DMS 273 treated with DMSO at 0.1 percent for 48 hours (cell line): ENCODE measurements around the gene ERVK3-1.
"Not testable (repeated sequence)": the region's sequence is repeated elsewhere in the genome, so short reads cannot be mapped to it uniquely, and the experiment has no call there.

Experiments
- DNase-seq: peaks from one replicate; lab custom pipeline; 2025; lab: John Stamatoyannopoulos, UW

Gene ERVK3-1

DNA sequence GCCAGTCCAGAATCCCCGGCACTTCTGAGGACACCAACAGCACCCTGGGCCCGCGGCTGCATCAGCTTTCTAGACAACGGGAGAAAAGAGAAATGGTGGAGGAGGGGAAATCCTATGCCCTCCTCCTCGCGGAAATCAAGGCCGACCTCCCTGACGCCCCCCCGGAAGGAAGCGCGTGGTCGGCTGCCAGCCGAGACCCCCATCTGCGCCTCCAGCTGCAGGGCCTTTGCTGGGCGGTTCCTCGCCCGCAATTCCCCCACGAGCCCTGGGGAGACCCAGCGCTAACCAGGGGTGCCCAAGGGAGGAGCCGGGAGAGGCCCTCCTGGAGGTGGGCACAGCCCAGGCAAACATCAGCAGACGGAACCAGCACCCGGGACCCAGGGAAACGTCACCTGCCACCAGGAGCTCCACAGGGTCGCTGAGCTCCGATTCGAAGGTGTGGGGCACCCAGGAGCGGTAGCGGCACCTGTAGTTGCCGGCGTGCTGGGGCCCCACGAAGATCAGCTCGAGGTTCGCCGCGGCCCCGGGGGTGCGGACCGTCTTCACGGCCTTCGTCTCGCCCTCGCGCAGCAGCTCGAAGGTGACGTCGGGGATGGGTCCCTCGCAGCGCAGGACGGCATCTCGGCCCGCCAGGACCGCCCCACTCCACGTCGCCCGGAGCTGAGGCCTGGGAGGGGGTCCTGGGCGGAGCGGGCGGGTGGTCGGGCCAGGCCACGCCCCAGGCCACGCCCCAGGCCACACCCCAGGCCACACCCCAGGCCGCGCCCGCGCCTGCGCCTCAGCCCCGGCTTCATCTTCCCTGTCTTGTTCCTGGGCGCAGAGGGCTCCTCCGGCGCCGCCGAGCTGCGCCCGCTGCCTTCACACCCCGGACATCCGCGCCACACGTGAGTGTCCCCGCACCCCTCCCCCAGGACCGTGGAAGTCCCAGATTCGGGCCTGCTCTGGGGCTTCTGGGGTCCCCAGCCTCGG is 42.1 kb downstream of the ERVK3-1 start:
- peak; percentile 6 for DNase-seq

DNA sequence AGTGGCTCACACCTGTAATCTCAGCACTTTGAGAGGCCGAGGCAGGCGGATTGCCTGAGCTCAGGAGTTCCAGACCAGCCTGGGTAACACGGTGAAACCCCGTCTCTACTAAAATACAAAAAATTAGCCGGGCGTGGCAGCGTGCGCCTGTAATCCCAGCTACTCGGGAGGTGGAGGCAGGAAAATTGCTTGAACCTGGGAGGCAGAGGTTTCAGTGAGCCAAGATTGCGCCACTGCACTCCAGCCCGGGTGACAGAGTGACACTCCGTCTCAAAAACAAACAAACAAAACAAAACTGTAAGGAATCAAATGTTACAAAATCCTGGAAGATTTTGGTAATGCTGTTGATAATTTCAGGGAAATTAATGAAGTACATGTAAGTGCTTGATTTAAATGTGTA is 42.9 kb downstream of the ERVK3-1 start:
- not testable (repeated sequence) for DNase-seq

GRCh38 chr19:58349590-58349989 is 44.4 kb downstream of the ERVK3-1 start:
- no peak for DNase-seq

DNA sequence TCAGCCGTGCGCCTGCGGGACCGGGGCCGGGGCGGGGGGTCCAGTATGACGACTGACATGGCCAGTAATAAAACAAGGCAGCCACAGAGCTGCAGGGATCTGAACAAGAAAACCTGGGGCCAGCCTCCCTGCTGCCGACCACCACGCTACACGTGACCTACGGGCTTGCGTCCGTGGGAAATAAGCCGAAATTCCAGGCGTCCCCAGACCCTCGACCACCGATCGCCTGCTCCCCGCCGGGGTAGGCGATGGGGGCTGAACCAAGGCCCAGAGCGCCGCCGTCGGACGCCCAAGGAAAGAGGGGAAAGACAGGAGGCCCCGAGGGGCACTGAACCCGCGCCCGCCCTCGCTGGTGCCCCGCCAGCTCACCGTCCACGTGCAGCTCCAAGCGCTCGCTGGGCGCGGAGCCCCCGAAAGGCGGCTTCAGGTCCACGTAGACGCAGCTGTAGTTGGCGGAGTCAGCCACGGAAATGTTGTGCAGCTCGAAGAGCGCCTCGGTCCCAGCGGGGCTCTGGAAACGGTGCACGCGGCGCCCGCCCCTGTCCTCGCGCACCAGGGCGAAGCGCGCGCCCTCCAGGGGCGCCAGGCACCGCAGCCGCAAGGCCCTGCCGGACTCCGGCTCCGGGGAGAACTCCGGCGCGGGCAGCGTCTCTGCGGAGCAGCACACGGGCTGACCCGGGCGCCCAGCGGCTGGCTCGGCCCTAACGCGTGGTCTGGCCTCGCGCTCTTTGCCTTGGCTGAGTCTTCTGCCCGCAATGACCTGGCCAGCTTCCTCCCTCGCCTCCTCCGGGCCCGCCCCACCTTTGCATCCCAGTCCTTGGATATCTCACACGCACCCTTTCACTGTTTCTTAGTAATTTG is 45.1 kb downstream of the ERVK3-1 start:
- no peak for DNase-seq

DNA sequence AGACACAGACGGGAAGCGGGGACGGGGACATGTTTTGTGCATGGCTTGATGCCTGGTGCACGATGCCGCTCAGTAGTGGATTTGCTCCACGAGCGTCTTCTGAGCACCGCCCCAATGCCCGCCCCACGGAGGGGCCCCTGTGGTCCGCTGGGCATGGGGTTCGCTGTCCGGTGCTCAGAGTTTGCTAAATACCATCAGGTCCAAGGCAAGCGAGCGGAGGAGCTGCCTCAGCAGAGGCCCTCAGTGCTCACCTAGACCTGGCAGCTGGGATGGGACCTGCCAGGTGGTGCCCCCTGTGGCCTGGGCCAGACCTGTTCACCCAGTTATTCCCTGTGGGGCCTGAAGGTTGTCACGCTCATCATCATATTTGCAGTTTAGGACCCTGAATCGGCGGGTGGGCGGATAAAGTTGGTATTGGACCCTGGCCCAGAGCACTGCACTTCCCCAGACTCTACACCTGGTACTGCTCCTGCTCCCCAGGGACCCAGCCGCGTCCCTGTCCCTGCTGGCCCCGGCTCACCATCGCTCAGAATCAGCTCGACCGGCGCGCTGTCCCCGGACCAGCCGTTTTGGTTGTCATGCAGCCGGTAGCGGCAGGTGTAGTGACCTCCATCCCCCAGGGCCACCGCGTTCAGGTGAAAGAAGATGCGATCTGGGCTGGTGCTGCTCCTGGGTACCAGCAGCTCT is 45.8 kb downstream of the ERVK3-1 start:
- no peak for DNase-seq

DNA sequence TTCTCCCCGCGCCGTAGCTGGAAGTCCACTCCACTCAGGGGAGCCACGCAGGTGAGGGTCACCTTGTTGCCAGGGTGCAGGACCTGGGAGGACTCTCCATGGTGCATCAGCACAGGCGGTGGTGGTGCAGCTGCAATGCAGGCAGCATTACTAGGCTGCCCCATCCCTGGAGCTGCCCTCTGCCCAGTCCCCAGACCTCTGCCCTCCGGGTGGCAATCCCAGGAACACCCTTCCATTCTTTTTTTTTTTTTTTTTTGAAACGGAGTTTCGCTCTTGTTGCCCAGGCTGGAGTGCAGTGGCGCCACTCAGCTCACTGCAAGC is 46.3 kb downstream of the ERVK3-1 start:
- no peak for DNase-seq

- DNase-seq = no peak
Measured at GRCh38 chr19:58351990-58352755, 47.0 kb downstream of the ERVK3-1 start.

DNA sequence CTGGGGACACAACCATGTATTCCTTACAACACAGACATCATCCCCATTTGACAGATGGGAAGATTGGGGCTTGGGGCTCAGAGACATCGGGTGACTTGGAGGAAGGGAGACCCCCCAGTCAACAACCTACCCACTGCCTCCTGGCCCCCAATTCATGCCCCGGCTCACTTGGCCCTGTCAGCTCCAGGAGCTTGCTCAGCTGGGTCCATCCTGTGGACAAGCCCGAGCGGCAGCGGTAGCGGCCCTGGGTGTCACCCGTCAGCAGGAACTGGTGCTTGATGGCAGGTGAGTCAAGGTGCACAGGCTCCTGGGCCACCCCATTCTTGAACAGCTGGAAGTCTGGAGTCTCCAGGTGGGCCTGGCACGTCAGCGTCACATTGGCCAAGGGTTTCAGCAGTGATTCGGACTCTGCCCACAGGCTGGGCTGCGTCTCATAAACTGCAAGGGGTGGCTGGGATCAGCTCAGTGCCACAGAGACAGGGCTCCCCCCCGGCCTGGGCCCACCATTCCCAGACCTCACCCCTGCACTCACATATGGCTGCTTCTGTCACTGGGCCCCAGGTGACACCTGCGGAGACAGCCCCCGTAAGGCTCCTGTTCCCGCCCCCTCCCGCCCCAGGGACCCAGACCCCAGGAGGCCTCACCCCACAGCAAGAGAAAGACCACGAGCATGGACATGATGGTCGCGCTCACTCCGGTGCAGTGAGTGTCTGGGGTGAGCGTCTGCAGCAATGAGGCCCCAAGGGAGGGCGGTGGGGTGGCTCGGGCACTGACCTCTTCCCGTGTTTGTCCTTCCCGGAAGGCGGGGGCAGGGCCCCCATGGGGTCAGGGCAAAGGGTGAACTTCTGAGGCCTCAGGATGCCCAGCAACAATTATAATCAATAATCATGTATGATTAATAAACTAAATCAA is 47.8 kb downstream of the ERVK3-1 start, which contains the start of gene A1BG:
TSS of gene A1BG (minus strand) at position 733 of the 912 bp plus-strand sequence. CDS start at position 678, 55 bp downstream.
- no peak for DNase-seq

DNA sequence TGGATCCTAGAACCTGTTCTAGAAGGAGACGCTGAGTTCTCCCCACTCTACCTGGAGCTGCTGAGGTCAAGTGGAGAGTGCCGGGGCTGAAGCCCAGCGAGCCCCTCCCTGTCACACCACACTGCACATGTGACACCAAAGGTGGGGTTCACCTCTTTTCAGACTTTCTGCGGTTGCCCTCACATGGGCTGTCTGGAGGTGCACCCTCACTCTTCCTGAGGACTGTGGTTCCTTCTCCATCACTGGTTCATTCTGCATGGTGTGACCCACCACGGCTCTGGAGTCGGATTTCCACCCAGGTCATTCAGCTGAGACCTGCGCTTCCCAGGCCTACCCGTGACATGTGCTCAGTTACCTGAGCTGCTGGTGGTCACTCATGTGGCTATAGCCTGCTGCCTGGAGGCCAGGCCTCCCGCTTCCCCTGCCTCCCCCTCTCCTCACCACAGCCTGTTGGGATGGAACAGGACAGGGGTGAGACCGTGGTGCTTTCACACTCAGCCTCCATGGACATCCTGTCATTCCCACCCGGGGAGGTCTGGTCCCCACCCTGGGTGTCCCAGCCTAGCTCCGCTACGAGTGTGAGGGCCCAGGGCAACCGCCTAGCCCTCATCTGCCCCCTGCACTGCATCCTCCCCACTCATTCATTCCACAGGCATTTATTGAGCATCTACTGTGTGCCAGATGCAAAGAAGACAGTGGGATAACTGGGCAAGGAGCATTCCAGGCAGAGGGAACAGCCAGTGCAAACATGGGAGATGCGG is 48.7 kb downstream of the ERVK3-1 start:
- no peak for DNase-seq

- DNase-seq = no peak
Measured at GRCh38 chr19:58354478-58355030, 49.4 kb downstream of the ERVK3-1 start.

DNA sequence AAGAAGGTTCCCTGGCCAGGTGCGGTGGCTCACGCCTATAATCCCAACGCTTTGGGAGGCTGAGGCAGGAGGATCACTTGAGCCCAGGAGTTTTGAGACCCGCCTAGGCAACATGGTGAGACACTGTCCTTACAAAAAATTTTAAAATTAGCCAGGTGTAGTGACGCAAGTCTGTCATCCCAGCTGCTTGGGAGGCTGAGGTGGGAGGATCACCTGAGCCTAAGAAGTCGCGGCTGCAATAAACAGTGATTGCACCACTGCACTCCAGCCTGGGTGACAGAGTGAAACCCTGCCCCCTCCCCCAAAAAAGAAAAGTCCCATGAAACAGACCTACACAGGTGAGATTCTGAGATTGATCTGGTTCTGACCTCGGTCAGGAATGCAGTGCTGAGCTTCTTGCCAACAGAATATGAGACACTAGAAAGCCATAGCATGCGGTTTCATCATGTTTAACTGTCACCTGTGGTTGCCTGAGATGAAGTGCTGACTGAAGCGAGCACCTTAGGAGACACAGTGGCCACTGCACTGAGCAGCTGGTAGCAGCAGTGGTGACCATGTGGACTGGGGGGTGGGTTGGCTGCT is 50.1 kb downstream of the ERVK3-1 start:
- DNase-seq = no peak

GRCh38 chr19:58355908-58356765 is 51.0 kb downstream of the ERVK3-1 start:
- DNase-seq = no peak

GRCh38 chr19:58356766-58357480 is 51.7 kb downstream of the ERVK3-1 start:
- DNase-seq = no peak

- DNase-seq = no peak
Measured at GRCh38 chr19:58357481-58358145, 52.4 kb downstream of the ERVK3-1 start.

GRCh38 chr19:58361900-58362271 is 56.7 kb downstream of the ERVK3-1 start:
- no peak for DNase-seq

DNA sequence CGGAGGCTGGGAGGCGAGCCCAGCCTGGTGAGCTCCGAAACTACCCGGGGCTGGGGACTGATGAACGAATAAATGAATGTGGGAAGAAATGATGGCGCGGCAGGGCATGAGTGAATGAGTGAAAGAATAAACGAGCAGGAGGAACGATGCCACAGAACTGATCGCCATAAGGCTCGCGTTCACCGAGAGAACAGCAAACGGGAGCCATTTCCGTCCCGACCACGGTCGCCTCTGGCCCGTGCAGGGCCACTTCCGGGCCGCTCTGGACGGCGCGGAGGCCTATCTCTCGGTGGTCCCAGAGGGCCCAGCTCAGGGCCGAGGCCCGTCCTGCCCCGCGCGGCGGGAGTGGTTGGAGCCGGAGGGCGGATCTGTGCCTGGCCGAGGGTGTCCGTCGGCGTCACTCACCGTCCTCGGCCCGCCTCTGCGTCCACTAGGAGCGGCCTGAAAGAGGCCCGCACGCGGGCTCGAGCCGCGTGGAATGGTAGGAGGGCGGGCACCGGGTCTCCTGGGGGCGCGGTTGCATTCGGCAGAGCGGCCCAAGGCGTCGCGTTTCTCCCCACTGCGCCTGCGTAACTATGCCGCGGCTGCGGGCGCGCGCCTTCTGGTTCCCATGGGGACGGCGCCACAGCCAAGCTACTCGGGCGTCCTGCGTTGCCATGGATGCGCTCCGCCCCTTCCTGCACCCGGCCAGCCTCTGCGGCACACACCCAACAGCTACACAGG is 57.3 kb downstream of the ERVK3-1 start, which contains the start of gene ZNF497:
TSS of gene ZNF497 (minus strand) at position 480 of the 723 bp plus-strand sequence. CDS start 5,116 bp downstream, outside the sequence.
- DNase-seq = peak; percentile 90
